GM18511 (cell line): ENCODE data around the gene C10orf53.
"Not testable (repeated sequence)": the region's sequence is repeated elsewhere in the genome, so short reads cannot be mapped to it uniquely, and the experiment has no call there.

ENCODE experiments used
- ATAC-seq: cut with Tn5 transposase; IDR thresholded peaks from one replicate; pipeline ENCODE4 v1.9.1; 2021; ENCODE audit warnings: mild to moderate bottlenecking, moderate library complexity; ENCODE audit not compliant: unreplicated experiment

Gene C10orf53

DNA sequence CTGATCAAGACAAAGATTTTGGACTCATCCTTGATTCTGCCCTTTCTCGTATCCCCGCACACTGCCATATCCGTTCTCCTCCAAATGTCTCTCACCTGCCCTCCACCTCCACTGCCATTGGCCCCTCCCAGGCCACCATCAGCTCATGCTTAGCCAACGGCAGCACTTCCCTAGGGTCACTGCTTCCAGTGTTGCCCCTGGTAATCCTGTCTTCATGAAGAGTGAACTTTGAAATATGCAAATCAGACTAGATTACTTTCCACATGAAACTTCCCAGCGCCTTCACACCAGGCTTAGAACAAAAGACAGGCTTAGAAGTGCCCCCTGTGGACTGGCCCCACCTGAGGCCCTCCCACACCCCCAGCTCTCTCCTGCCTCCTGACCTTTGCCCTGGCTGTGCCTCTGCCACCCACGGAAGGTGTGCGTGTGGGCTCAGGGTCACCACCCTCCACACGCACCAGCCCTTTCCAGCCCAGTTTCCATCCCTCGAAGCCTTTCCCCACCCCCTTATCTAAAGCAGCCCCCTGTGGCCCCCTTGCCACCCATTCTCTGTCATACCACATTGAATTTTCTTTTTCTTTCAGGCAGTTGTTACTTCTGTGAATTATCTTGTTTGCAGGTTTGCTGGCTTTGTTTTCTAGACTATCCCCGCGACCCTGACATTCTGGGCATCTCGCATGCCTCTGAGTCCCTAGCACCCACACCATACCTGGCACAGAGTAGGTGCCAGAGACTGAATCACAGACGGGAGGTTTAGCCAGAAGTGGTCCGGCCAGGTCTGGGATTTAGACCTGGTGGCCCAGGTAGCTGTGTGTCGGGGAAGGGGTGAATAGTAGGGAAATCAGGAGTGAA lies 26.8 kb upstream of the C10orf53 start:
- ATAC-seq, result no peak

DNA sequence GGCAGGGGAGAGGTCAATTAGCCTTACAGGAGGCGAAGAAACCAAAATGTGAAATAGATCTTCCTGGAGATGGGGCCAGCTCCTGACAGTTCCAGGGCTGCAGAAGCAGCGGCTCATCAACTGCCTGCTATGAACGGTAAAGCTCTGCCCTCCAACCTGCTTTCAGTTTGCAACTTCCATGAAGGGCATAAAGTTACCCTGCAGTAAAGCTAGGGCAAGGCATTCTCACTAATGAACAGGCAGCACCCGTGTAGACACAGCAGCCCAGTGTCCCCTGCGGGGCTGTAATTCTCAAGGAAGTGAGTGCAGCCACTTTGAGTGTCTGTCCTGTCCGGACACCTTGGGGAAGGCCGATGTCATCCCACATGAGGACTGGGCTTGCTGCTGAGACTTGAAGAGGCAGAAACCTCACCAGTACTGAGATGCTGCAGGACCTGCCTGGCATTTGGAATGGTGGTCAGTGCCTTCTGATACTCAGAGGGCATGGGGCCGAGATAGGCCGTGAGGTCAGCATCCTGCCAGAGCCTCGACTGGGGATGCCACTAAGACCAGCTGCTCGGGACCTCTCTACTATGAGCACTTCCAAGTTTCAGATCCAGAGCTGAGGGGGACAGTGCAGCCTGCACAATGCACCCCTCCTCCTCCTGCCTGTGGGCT lies 26.1 kb upstream of the C10orf53 start:
- no peak for ATAC-seq

DNA sequence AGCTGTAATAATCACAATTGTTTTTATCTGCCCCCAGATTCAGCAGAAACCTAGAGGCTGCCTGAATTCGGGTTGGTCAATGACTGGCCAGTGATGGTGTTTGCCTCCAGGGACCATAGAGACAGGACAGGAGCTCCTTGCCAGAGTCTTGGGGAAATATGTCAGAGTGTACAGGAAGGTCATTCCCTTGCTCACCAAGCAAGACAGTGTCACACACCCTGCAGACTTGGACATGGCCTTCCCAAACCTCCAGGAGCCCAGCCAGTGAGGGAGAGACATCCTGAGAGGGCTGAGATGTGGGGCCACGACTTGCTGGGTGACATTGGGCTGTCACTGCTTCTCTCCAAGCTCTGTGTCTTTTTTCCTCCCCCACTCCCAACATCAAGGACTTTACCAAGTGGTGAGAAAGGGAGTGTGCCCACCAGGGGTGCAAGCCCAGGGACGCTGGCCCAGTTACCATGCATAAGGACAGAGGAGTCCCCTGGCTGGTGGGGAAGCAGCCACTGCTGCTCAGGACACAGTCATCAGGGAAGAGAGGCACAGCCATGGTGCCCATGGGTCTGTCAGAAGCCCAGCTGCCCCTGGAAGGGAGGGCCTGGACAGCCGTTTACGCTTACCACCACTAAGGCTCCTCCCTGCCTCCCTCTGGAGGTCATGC lies 25.3 kb upstream of the C10orf53 start:
- ATAC-seq, result no peak

DNA sequence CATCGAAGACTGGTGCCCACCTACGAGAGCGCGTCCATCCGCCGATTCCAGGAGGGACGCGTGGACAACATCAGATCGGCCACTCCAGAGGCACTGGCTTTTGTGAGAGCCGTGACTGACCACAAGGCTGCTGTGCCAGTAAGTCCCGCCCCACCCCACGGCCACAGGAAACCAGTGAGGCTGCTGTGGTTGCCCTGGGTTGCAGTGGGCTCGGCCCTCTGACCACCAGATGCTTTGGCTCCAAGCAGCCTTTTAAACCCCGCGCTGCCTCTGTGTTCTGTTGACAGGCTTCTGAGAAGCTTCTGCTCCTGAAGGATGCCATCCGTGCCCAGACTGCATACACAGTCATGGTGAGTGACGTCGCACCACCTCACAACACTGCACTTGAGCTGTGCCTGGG lies 24.4 kb upstream of the C10orf53 start:
- no peak for ATAC-seq

DNA sequence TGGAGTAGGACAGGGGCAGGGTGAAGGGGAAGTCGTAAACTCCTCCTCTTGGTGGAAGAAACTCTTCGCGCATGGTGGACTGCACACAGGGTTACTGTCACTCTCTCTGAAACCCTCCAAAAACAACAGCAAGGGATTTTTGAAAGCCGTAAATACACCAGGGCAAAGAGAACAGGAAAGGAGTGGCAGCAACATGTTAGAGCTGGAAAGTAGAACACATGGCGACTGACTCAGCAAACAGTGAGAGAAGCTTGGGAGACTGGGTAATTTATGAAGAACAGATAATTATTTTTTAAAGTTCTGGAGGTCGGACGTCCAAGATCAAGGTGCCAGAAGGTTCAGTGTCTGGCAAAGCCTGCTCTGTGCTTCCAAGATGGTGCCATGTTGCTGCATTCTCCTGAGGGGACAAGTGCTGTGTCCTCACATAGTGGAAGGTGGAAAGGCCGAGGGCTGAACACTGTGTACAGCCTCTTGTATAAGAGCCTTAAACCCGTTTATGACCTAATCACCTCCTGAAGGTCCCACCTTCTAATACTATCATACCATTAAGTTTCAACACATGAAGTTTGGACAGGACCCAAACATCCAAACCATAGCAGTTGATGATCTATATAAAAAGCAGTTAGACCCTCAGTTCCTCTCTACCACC lies 22.5 kb upstream of the C10orf53 start:
- ATAC-seq, result no peak

DNA sequence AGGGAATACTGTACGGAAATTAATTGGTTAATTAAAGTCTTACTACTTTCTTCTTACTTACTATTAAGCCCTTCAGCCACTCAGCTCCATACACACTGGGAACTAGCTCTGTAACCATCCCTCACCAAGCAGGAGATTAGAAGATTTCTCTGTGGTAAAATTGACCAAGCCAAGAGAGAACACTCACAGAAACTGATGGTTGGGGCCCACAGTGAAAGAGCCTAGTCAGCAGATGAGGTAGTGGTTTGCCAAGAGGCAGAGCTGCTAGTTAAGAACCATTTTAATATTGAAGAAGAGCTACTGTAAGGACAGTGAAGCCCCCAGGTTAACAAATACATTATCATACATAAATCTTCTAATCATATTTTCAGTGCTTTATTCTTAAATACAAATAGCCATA lies 21.8 kb upstream of the C10orf53 start:
- ATAC-seq, result no peak

DNA sequence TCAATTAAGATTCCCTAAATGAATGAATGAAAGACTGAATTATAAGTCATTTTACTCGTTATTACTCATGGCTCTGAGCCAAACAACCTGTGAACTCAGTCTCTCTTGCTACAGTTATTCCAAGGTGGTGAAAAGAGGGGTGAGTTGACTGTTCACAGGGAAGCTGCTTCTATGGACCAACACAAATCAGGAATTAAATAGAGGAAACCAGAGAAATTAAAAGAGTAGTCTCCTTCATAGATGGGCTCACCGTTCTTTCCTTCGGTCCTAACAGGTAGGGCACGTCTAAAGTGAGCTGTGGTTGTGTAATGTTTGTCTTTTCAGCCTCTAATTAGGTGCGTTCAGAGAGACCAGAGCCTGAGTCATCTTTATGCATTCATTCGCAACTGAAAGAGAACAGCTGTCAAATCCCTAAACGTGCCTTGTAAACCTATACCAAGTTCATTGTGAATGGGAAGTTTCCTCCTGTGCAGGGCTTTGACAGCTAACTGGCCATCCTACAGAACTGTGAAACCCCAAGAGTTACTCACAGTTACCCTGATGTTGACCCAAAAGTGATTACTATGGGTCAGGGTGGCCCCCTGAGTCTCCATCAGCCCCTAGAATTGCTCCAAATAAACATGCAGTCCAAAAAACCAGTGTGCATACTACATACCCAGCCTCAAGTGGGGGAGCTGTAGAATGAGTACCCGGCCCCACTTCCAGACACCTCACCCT lies 18.2 kb upstream of the C10orf53 start:
- ATAC-seq, result no peak

DNA sequence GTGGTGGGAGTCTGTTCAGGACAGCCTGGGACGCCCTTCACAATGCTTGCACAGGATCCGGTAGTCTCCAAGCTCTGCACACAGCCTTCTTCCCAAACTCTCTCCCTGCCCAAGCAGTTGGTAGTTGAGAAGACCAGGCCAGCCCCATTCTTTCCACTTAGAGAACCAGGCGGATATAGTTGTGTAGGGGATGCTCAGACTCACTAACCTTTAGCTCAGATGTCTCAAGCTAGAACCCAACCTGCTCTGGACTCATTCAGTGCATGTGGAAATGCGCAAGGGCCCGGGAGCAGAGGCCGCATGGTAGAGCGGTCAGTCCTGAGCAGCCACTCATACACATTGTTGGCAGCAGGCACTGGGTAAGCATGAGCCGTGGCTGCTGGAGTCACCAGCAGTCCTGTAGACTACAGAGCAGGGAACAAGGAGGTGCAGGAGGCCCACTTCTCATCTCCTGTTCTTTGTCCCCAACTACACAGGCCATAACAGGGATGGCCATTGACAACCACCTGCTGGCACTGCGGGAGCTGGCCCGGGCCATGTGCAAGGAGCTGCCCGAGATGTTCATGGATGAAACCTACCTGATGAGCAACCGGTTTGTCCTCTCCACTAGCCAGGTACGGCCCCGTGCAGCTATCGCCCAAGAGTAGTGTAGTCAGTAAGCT lies 17.2 kb upstream of the C10orf53 start:
- ATAC-seq, result no peak

DNA sequence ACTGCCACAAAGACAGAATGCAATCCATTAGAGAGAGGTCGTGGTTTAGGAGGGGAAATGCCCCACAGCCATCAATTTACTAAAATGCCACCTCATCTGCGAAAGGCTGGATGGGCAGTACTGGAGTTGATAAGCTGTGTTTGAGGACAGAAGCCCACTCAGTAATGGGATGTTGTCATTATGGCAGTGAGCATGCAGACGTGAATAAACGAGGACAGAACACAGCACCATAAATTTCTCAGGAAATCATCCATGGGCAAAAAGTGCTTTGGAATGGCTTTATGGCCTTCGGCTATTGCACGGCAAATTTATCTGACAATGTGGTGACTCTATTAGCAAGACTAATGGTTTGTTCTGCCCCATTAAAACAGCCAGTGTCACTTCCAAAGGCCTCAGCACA lies 15.9 kb upstream of the C10orf53 start:
- ATAC-seq, result no peak

DNA sequence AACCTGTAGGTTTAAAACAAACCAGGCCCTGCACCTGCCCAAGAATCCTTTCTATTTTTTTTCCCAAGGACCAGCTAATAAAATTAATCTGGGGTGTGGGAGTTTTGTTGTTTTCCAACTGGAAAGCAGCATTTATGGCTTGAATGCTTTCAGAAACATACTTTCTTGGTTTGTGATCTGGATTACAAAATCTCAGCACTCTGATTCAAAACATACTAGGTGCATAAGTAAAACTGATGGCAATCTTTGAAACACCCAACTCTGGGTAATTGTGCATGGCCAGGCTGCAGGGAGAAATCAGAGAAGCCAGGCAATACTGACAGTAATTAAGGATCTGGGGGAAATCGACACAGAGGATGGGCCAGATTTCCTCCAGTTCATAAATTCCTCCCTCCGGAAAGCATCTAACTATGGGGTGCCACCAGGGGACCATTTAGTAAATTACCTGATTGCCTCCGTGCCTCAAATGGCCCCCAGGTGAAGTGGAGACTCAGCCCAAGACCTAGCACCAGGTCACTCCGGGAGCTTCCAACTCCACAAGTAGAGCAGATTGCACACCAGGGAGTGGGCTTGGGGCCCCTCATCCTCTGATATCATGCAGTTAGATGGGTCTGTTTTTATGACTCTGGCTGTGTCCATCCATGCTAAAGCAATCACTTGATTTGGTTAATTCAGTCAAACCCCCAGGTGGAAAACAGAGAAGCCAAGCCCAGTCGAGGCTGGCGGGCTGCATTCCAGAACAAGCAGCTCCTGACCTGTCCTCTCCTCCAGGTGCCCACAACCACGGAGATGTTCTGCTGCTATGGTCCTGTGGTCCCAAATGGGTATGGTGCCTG lies 15.2 kb upstream of the C10orf53 start:
- ATAC-seq, result no peak

DNA sequence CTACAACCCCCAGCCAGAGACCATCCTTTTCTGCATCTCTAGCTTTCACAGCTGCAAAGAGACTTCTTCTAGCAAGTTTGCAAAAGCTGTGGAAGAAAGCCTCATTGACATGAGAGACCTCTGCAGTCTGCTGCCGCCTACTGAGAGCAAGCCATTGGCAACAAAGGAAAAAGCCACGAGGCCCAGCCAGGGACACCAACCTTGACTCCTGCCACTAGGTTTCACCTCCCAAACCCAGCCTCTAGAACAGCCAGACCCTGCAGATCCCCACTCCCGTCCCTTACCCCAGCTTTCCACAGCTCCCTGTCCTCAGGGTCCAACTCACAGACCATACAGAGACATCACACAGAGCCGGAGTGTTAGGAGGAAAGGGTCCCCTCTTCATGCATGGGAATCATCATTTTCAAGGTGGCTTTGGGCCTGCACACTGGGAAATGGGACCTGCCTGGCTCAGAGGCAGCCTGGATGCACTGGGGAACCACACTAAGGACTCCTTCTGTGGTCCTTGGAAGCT lies 14.6 kb upstream of the C10orf53 start:
- ATAC-seq, result no peak

DNA sequence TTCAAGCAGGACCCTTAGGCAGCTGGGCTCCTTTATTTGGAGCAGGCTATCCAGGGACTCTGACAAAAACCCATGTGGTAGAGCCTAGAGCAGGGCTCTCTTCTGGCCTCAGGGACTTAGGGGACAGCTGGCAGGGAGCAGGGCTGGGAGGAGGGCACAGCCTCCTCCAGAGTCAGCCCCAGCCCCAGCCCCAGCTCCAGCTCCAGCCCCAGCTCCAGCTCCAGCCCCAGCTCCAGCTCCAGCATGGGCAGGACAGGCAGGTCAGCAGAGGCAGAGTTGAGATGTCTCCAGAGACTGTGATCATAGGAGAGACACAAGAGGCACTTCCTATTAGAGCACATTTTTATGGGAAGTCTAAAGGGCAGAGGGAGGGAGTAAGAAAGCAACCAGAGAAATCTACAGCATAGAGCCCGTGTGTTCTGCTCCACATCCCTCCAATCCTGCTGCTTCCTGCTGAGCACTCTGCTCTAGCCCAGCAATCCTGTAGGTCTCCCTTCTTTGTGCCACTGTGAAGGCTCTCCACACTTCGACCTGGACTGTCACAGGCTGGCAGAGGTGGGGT lies 13.3 kb upstream of the C10orf53 start:
- no peak for ATAC-seq

DNA sequence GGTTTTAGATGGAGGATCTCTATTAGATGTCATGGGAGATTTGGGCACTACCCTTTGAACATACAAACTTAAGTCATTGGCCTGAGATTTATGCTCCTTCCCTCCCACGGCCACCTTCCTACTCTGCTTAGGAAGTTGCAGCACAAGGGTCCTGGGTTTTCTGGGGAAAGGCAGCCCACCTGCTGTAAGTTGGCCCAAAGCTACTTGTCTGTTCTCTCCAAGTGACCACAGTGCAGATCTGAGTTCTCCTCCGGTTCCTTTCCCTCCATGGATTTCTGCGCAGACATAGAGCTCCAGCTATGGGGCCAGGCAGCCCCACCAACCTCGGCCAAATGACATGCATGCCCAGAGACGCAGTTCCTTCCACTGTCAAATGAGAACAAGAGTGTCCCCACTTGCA lies 12.8 kb upstream of the C10orf53 start:
- ATAC-seq, result no peak

DNA sequence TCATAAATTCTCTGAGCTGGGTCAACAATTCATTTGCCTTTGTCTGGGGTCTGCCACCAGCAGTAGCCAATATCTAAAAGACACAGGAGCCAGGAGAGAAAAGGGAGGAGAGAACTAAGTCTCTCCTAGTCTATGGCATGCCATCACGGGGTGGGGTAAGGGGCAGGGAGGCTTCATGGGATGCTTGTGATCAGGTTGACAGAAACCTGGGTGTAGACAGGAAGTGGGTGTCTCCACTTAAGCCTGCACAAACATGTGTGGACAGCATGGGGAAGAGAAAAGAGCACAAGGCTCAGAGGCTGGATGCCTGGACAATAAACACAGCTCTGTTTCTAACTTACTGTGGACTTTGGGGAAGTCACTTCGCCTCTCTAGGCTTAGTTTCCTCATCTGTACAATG lies 11.5 kb upstream of the C10orf53 start:
- no peak for ATAC-seq

DNA sequence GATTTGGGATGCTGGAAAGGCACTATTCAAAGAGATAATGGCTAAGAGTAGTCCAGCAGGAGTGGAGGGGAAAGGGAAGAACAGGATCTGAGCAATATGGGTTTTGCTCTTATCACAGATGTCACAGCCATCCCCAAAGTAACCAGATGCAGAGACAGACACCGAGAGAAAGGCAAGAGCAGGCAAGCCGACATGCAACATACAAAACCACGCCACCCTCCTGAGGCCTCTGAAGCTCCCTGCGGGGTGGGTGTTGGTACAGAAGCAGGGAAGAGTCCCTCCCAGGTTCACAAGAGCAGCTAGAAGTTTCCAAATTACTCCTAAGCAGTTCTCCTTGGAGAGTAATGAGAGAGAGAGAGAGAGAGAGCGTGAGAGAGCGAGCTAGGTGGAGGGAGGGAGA lies 10.8 kb upstream of the C10orf53 start:
- no peak for ATAC-seq

DNA sequence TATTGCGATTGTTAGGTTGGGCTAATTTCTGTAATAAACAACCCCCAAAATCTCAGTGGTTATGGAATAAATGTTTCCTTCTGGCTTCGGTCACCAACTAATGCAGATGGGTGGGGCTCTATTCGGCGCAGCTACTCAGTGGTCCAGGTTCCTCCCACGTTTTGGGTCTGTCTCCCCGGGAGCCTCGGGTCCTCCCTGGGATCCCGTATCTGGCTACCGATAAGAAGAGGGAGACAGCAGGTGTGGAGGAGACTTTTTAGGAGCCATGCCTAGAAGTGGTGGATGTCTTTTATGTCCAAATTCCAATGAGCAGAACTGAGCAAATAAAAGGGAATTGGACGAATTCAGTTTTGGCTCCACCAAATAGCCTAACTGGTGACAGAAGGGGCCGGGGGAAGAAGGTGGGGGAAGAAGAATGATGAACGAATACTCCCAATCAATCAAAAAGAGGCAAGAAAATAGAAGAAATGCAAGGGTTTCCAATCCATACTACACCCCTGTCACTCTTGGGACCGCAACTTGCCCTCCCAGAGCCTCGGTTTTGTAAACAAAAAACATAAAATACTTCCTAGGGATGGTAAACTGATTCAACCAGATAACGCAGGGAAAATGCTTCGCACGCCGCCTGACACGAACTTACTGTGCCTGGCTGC lies 498 bp upstream of the C10orf53 start:
- ATAC-seq, result no peak

DNA sequence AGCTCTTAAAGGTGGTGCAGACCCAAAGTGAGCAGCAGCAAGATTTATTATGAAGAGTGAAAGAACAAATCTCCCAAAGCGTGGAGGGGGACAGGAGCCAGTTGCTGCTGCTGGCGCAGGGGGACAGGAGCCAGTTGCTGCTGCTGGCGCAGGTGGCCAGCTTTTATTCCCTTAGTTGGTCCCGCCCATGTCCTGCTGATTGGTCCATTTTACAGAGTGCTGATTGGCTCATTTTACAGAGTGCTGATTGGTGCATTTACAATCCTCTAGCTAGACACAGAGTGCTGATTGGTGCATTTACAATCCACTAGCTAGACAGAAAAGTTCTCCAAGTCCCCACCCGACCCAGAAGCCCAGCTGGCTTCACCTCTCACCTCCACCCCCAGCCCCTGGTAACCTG lies 3.0 kb downstream of the C10orf53 start:
- not testable (repeated sequence) for ATAC-seq

DNA sequence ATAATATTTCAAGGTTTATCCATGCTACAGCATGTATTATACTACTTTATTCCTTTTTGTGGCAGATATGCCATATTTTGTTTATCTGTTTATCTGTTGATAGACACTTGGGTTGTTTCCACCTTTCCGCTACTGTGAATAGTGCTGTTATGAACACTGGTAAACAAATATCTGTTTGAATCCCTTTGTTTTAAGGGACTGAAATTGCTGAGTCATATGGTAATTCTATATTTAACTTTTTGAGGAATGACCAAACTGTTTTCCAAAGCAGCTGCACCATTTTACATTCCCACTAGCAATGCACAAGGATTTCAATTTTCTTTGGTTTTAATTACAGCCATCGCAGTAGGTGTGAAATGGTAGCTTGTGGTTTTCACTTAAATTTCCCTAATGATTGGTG lies 3.4 kb downstream of the C10orf53 start:
- ATAC-seq, result no peak
